Activated CD8-positive, alpha-beta T cell treated with anti-CD3 and anti-CD28 coated beads for 36 hours (primary cell): ENCODE measurements around the gene ZNF469. TPM values are rescaled to one million over a fixed set of nuclear protein-coding genes. Genes with fewer than 3 reads are reported as not detected.

Experiments used
- ATAC-seq: fragments of 200-7000 bp; cut with Tn5 transposase; one replicate; pipeline ENCODE4 v1.10.0; 2021; ENCODE audit warnings: mild to moderate bottlenecking, moderate library complexity
- CTCF ChIA-PET: fragments of 350-600 bp; sonication (Branson Sonifier 250); formaldehyde crosslinking; loops from one replicate; lab custom pipeline; 2021; ENCODE audit warnings: antibody characterized with exemption; lab: Charles Lee
- POLR2A ChIA-PET: fragments of 350-600 bp; sonication (Branson Sonifier 250); formaldehyde crosslinking; loops from one replicate; lab custom pipeline; 2021; ENCODE audit warnings: antibody characterized with exemption; lab: Charles Lee
- DNase-seq: peaks from one replicate; pipeline ENCODE4 v3.0.0-alpha.2; 2020
- H3K27ac Mint-ChIP-seq: one replicate; pipeline ENCODE4 v1.8.0; 2021; ENCODE audit warnings: mild to moderate bottlenecking, mixed read lengths
- H3K27me3 Mint-ChIP-seq: one replicate; pipeline ENCODE4 v1.8.0; 2021; ENCODE audit warnings: mixed read lengths
- H3K36me3 Mint-ChIP-seq: one replicate; pipeline ENCODE4 v1.8.0; 2021; ENCODE audit warnings: low read depth, mixed read lengths
- H3K4me1 Mint-ChIP-seq: one replicate; pipeline ENCODE4 v1.8.0; 2021; ENCODE audit warnings: low read depth, mixed read lengths
- H3K4me3 Mint-ChIP-seq: one replicate; pipeline ENCODE4 v1.8.0; 2021; ENCODE audit warnings: mild to moderate bottlenecking, moderate library complexity, mixed read lengths
- H3K9me3 Mint-ChIP-seq: one replicate; pipeline ENCODE4 v1.8.0; 2021; ENCODE audit warnings: mixed read lengths
- intact Hi-C: fragments of 100-400 bp; cut with micrococcal nuclease; formaldehyde crosslinking; loops from one replicate; pipeline ENCODE4 v1.10.0; 2022
- total RNA-seq, 2 experiments: library from RNA; stranded (reverse); gene quantifications; one replicate each; pipeline ENCODE4 v1.2.3, GENCODE V29; 2021
- TF ChIP-seq, protein P1 (sequence below): fragments of 200-600 bp; IDR thresholded peaks from one replicate; pipeline ENCODE4 v1.8.0; 2022; ENCODE audit warnings: antibody characterized with exemption, mild to moderate bottlenecking

ZNF469 gene
- total RNA-seq, 2 experiments from 2014 or later, result 0.45 to 0.56 TPM

DNA sequence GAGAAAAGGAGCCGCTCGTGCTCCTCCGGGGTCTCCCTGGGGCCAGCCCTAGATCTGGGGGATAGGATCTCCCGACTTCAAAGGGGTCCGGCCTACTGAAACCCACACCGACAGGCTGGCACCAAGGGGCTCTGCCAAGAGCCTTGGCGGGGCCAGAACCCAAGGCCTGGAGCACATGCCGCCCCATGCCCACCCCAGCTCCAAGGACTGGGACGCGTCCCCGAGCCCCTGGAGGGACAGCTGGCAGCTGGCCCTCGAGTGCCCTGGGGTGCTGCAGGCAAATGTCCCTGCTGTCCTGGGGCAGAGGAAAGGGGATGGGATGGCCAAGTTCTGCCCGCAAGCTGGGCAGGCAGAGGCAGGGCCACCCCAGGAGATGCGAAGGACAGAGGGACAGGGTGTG lies 38.5 kb downstream of the ZNF469 start:
- no peaks in the 10 kb centered on the region for H3K4me1 Mint-ChIP-seq
- no peaks in the 10 kb centered on the region for H3K9me3 Mint-ChIP-seq
- no peak overlapping the region for H3K27ac Mint-ChIP-seq
- ChIA-PET POLR2A (interaction anchor here (1.1 kb wide), 1 partner anchor 113 kb away, joined by 3 read pairs; no protein-coding TSS in a partner anchor), CTCF (no interaction called here)
- intact Hi-C loops, result no loop called here
- ATAC-seq (no peak), DNase-seq (no peak)
- H3K4me3 Mint-ChIP-seq, result no peak overlapping the region
- H3K36me3 Mint-ChIP-seq, result no peaks in the 10 kb centered on the region
- H3K27me3 Mint-ChIP-seq, result peaks cover 1% of the 10 kb centered on the region
- TF ChIP-seq, protein P1, sequence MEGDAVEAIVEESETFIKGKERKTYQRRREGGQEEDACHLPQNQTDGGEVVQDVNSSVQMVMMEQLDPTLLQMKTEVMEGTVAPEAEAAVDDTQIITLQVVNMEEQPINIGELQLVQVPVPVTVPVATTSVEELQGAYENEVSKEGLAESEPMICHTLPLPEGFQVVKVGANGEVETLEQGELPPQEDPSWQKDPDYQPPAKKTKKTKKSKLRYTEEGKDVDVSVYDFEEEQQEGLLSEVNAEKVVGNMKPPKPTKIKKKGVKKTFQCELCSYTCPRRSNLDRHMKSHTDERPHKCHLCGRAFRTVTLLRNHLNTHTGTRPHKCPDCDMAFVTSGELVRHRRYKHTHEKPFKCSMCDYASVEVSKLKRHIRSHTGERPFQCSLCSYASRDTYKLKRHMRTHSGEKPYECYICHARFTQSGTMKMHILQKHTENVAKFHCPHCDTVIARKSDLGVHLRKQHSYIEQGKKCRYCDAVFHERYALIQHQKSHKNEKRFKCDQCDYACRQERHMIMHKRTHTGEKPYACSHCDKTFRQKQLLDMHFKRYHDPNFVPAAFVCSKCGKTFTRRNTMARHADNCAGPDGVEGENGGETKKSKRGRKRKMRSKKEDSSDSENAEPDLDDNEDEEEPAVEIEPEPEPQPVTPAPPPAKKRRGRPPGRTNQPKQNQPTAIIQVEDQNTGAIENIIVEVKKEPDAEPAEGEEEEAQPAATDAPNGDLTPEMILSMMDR, result no peak

DNA sequence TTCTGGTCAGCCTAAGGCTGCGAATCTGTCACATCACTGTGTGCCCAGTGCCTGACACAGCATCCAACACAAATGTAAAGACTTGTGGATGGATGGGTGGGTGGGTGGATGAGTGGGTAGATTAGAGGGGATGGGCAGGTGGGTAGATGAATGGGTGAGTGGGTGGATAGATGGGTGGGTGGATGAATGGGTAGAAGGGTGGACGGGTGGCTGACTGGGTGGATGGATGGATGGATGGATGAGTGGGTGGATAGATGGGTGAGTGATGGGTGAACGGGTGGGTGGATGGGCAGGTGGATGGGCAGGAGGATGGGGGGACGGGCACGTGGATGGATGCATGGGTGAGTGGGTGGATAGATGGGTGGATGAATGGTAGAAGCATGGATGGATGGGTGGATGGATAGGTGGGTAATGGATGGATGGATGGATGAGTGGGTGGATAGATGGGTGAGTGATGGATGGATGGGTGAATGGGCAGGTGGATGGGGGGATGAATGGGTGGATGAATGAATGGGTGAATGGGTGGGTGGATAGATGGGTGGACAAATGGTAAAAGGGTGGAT lies 39.2 kb downstream of the ZNF469 start:
- Mint-ChIP-seq H3K36me3 (no peaks in the 10 kb centered on the region), H3K4me1 (no peaks in the 10 kb centered on the region), H3K9me3 (no peaks in the 10 kb centered on the region), H3K4me3 (no peak overlapping the region), H3K27ac (no peak overlapping the region), H3K27me3 (peaks cover 1% of the 10 kb centered on the region)
- ChIA-PET CTCF (no interaction called here), POLR2A (interaction anchor here (1.1 kb wide), 1 partner anchor 112 kb away, joined by 3 read pairs; no protein-coding TSS in a partner anchor)
- TF ChIP-seq, protein P1, result no peak
- intact Hi-C loops, result no loop called here
- DNase-seq, result no peak
- ATAC-seq, result no peak

DNA sequence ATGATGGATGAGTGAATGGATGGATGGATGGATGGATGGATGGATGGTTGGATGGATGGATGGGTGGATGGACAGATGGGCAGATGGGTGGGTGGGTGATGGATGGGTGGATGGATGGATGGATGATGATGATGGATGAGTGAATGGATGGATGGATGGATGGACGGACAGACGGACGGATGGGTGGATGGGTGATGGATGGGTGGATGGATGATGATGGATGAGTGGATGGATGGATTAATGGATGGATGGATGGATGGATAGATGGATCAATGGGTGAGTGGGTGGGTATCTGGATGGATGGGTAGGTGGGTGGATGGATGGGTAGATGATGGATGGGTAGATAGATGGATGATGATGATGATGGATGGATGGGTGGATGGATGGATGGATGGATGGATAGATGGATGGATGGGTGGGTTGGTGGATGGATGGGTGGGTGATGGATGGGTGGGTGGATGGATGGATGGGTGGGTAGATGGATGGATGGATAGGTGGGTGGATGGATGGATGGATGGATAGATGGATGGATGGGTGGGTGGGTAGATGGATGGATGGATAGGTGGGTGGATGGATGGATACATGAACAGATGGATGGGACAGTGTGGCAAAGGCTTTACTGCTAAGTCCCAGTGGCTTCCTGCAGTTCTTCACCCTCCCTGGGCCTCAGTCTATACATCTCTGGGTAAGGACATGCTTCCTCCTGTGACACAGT lies 40.1 kb downstream of the ZNF469 start:
- H3K27me3 Mint-ChIP-seq, result peaks cover 1% of the 10 kb centered on the region
- no peaks in the 10 kb centered on the region for H3K36me3 Mint-ChIP-seq
- no peak overlapping the region for H3K4me3 Mint-ChIP-seq
- POLR2A ChIA-PET, result no interaction called here
- H3K27ac Mint-ChIP-seq, result no peak overlapping the region
- DNase-seq (no peak), ATAC-seq (peak; percentile 42)
- CTCF ChIA-PET, result no interaction called here
- TF ChIP-seq, protein P1, result no peak
- no peaks in the 10 kb centered on the region for H3K9me3 Mint-ChIP-seq
- H3K4me1 Mint-ChIP-seq, result no peaks in the 10 kb centered on the region
- intact Hi-C loops, result no loop called here

DNA sequence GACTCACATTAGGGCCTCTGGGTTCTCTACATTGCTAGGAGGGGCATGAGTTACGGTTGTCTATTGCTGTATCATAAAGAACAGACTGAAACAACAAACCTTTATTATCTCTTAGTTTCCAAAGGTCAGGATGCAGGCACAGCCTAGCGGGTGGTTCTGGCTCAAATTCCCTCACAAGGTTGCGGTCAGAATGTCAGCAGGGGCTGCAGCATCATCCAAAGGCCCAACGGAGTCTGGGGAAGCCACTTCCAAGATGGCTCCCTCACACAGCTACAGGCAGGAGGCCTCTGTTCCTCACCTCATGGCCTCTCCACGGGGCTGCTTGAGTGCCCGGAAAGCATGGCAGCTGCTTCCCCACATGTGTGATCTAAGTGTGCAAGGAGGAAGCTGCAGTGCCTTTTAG lies 40.7 kb downstream of the ZNF469 start:
- POLR2A ChIA-PET, result no interaction called here
- Mint-ChIP-seq H3K27ac (no peak overlapping the region), H3K27me3 (peaks cover 1% of the 10 kb centered on the region), H3K4me3 (no peak overlapping the region), H3K36me3 (no peaks in the 10 kb centered on the region), H3K9me3 (no peaks in the 10 kb centered on the region), H3K4me1 (no peaks in the 10 kb centered on the region)
- TF ChIP-seq, protein P1, result no peak
- intact Hi-C loops, result no loop called here
- CTCF ChIA-PET, result interaction anchor here (1.7 kb wide), 1 partner anchor 14 kb away, joined by 7 read pairs; no protein-coding TSS in a partner anchor
- no peak for ATAC-seq
- DNase-seq, result no peak

DNA sequence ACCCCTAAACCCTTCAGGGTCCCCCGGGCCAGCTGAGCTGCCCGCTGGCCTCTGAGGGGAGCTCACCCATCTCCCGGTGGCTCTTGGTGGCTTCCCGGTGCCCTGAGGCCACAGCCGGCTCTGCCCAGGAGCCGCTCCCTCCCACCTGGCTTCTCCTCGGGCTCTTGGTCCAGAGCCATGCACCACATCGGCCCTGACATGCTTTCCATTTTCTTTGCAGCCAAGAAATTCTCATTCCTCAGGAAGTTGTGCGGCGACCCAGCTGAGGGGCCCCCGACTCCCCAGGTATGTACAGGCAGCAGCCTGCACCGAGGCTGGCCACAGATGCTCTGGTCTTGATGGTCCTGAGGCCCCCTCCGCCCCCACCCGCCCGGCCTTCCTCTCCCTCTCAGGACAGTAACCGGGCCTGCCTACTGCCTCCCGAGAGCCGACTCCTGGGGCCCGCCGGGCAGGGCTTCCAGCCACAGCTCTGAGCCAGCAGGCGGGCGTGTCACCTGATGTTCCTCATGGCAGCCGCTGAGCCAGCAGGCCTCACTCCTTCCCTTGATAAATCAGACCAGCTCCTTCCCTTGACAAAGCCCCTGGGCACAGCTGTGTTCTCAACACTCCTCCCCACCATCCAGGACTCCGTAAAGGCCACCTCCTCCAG lies 42.0 kb downstream of the ZNF469 start:
- no peaks in the 10 kb centered on the region for H3K36me3 Mint-ChIP-seq
- TF ChIP-seq, protein P1, result no peak
- intact Hi-C loops, result no loop called here
- H3K27ac Mint-ChIP-seq, result no peak overlapping the region
- ATAC-seq (no peak), DNase-seq (no peak)
- CTCF ChIA-PET, result interaction anchor here (1.7 kb wide), 1 partner anchor 13 kb away, joined by 7 read pairs; no protein-coding TSS in a partner anchor
- H3K4me3 Mint-ChIP-seq, result no peak overlapping the region
- POLR2A ChIA-PET, result no interaction called here
- peaks cover 1% of the 10 kb centered on the region for H3K27me3 Mint-ChIP-seq
- H3K4me1 Mint-ChIP-seq, result peaks cover under 1% of the 10 kb centered on the region
- H3K9me3 Mint-ChIP-seq, result no peaks in the 10 kb centered on the region
